ENCODE results near the gene TESPA1. TPM values are rescaled to one million over a fixed set of nuclear protein-coding genes. Genes with fewer than 3 reads are reported as not detected.

The TESPA1 gene
- total and polyA plus RNA-seq, 9 of the 15 experiments (the other 6 are each of a cell fraction or from before 2014, with no cell fraction given), result 0.72 to 7.1 (median 2.4) TPM

- TF ChIP-seq REST (IDR thresholded peaks at IDR 0.05; ENCODE audit: borderline replicate concordance) (no peak), REST (CRISPR knock-in tag; IDR thresholded peaks at IDR 0.05; ENCODE audit: low read depth) (no peak), FOXM1 (IDR thresholded peaks at IDR 0.05; ENCODE audit: low read depth) (peak; percentile 71; the same call in 1 of the 2 replicates), FOXM1 (CRISPR knock-in tag; IDR thresholded peaks at IDR 0.05; ENCODE audit: low read depth) (no peak), MIER1 (IDR thresholded peaks at IDR 0.05; ENCODE audit: low read depth) (peak; percentile 81; the same call in 1 of the 2 replicates), NCOA2 (IDR thresholded peaks at IDR 0.05; ENCODE audit: partially characterized antibody in 2 of 2) (no peak), ZNF197 (CRISPR knock-in tag; IDR thresholded peaks at IDR 0.05; ENCODE audit: low read depth) (no peak; the same call in 1 of the 2 replicates), TAF7 (tag; IDR thresholded peaks at IDR 0.05) (no peak), MAZ (CRISPR knock-in tag; conservative IDR thresholded peaks at IDR 0.05 in 1 of 2, IDR thresholded peaks at IDR 0.05 in 1 of 2) (no peak), ILF3 (IDR thresholded peaks at IDR 0.05; ENCODE audit: borderline replicate concordance) (no peak), RB1 (IDR thresholded peaks at IDR 0.05; ENCODE audit: low read depth) (no peak), MXI1 (IDR thresholded peaks at IDR 0.05; ENCODE audit: low read depth, low read length) (no peak), ZNF217 (CRISPR knock-in tag; IDR thresholded peaks at IDR 0.05) (no peak), RCOR1 (IDR thresholded peaks at IDR 0.05; ENCODE audit: borderline replicate concordance in 1 of 2, low read depth in 2 of 2, low read length in 2 of 2) (peak in 1 of 2 experiments; percentile 64; a peak in 1 of 4 replicates), SMARCE1 (IDR thresholded peaks at IDR 0.05) (peak; percentile 67), RBM39 (optimal IDR thresholded peaks at IDR 0.05; ENCODE audit: low read depth, low read length) (no peak), CHAMP1 (IDR thresholded peaks at IDR 0.05) (no peak), LEF1 (IDR thresholded peaks at IDR 0.05) (peak; percentile 60; the same call in 1 of the 2 replicates), HDAC3 (IDR thresholded peaks at IDR 0.05; ENCODE audit: borderline replicate concordance, partially characterized antibody) (no peak)
Measured at GRCh38 chr12:54977857-54978256, 6.7 kb downstream of the TESPA1 start (continued).
